HCT116 (cell line): ENCODE data around the gene RNPEPL1. TPM values are rescaled to one million over a fixed set of nuclear protein-coding genes. Genes with fewer than 3 reads are reported as not detected.

Source experiments
- ATAC-seq: fragments of 200-7000 bp; cut with Tn5 transposase; 2 replicates; pipeline ENCODE4 v1.9.1; 2020; ENCODE audit warnings: mild to moderate bottlenecking, moderate library complexity
- BruUV-seq: library from RNA; stranded (reverse); fragments of 400-500 nt; replicated peaks from 2 replicates; lab custom pipeline; 2021; lab: Mats Ljungman, UMichigan
- CTCF ChIA-PET: fragments of 300-600 bp; sonication (Branson Sonifier 250); formaldehyde crosslinking; loops from one replicate; lab custom pipeline; 2021; ENCODE audit warnings: antibody characterized with exemption; lab: Charles Lee
- POLR2A ChIA-PET: fragments of 300-600, 350-600 bp; sonication (Branson Sonifier 250); formaldehyde crosslinking; loops from one replicate; lab custom pipeline; 2021; ENCODE audit warnings: antibody characterized with exemption; lab: Charles Lee
- RAD21 ChIA-PET, 2 experiments: fragments of 300-600 bp; sonication (Branson Sonifier 250); formaldehyde crosslinking; loops; one replicate each; lab custom pipeline; 2023; ENCODE audit warnings: low total read pairs in 2 of 2; ENCODE audit not compliant: uncharacterized antibody in 2 of 2, unreplicated experiment in 2 of 2, low non-redundant PET in 1 of 2; lab: Charles Lee
- DNase-seq: peaks from one replicate; pipeline ENCODE4 v3.0.0-alpha.2; 2010; ENCODE audit warnings: low read depth, low spot score
- H2AFZ ChIP-seq: fragments of 200-600 bp; shearing (Covaris generic), sonication (generic); 2 replicates; pipeline ENCODE4 v1.6.1; 2017; ENCODE audit warnings: low read depth, mixed run types, mixed read lengths, antibody characterized with exemption, low read length; ENCODE audit not compliant: poor library complexity, severe bottlenecking
- H3K27ac ChIP-seq: 2 replicates; pipeline ENCODE4 v1.5.1; 2012; ENCODE audit warnings: low read depth, low read length
- H3K27me3 ChIP-seq: fragments of 200-600 bp; sonication (generic); 2 replicates; pipeline ENCODE4 v1.6.1; 2016; ENCODE audit warnings: mixed run types, low read length, mixed read lengths; ENCODE audit not compliant: insufficient read depth
- H3K36me3 ChIP-seq, 2 experiments: fragments of 200-500 bp in 1 of 2; fragments of 200-600 bp in 1 of 2; sonication (Bioruptor generic) in 1 of 2; sonication (generic) in 1 of 2; 2 replicates each; pipeline versions ENCODE4 v1.5.1 to v1.6.1; 2014 to 2016; ENCODE audit warnings: low read length in 2 of 2, inconsistent platforms in 1 of 2, mixed read lengths in 1 of 2, mixed run types in 1 of 2; ENCODE audit not compliant: insufficient read depth in 2 of 2, control insufficient read depth in 1 of 2
- H3K4me1 ChIP-seq, 2 experiments: fragments of 200-600 bp in 1 of 2; sonication (generic) in 1 of 2; 2 replicates each; pipeline versions ENCODE4 v1.5.1 to v1.6.1; 2012 to 2017; ENCODE audit warnings: low read length in 2 of 2, inconsistent platforms in 1 of 2, mild to moderate bottlenecking in 1 of 2, mixed read lengths in 1 of 2, mixed run types in 1 of 2, moderate library complexity in 1 of 2; ENCODE audit not compliant: insufficient read depth in 2 of 2, control insufficient read depth in 1 of 2
- H3K4me2 ChIP-seq: fragments of 200-600 bp; sonication (generic); 2 replicates; pipeline ENCODE4 v1.6.1; 2017; ENCODE audit warnings: mixed run types, low read length, mixed read lengths
- H3K4me3 ChIP-seq, 2 experiments: fragments of 200-600 bp in 1 of 2; sonication (generic) in 1 of 2; replicated peaks in 1 of 2; 2 replicates each; pipeline ENCODE4 v1.5.1; 2011 to 2016; ENCODE audit warnings: low read length in 2 of 2, control low read depth in 1 of 2, low read depth in 1 of 2, mild to moderate bottlenecking in 1 of 2, mixed read lengths in 1 of 2, mixed run types in 1 of 2
- H3K79me2 ChIP-seq: fragments of 200-600 bp; sonication (generic); 2 replicates; pipeline ENCODE4 v1.6.1; 2017; ENCODE audit warnings: mild to moderate bottlenecking, mixed run types, low read length, moderate library complexity, mixed read lengths; ENCODE audit not compliant: insufficient read depth
- H3K9ac ChIP-seq: fragments of 200-600 bp; sonication (generic); 2 replicates; pipeline ENCODE4 v1.6.1; 2016; ENCODE audit warnings: low read length, mixed read lengths
- H3K9me2 ChIP-seq: fragments of 200-600 bp; sonication (generic), shearing (Covaris generic); 2 replicates; pipeline ENCODE4 v1.6.1; 2017; ENCODE audit warnings: mixed run types, mild to moderate bottlenecking, moderate library complexity; ENCODE audit not compliant: insufficient read depth
- H3K9me3 ChIP-seq, 2 experiments: fragments of 200-500 bp in 1 of 2; fragments of 200-600 bp in 1 of 2; sonication (Bioruptor generic) in 1 of 2; sonication (generic) in 1 of 2; 2 replicates each; pipeline ENCODE4 v1.6.1; 2014 to 2017; ENCODE audit warnings: low read length in 2 of 2, mixed read lengths in 2 of 2, inconsistent platforms in 1 of 2, low read depth in 1 of 2, mild to moderate bottlenecking in 1 of 2, mixed run types in 1 of 2, moderate library complexity in 1 of 2; ENCODE audit not compliant: control insufficient read depth in 1 of 2, insufficient read depth in 1 of 2
- H4K20me1 ChIP-seq: fragments of 200-600 bp; sonication (generic), shearing (Covaris generic); 2 replicates; pipeline ENCODE4 v1.6.1; 2017; ENCODE audit warnings: mixed run types, mild to moderate bottlenecking, moderate library complexity; ENCODE audit not compliant: insufficient read depth
- CEBPB ChIP-seq: IDR thresholded peaks from 2 replicates; pipeline ENCODE4 v1.6.1; 2012; ENCODE audit warnings: low read depth
- CTCF ChIP-seq, 3 experiments: fragments of 200-600 bp in 1 of 3; sonication (generic) in 1 of 3; IDR thresholded peaks in 2 of 3; conservative IDR thresholded peaks in 1 of 3; 2 replicates each; pipeline ENCODE4 v1.5.1; 2012 to 2017; ENCODE audit warnings: low read depth in 2 of 3, low read length in 2 of 3, antibody characterized with exemption in 1 of 3, borderline replicate concordance in 1 of 3, control low read depth in 1 of 3, mild to moderate bottlenecking in 1 of 3, mixed read lengths in 1 of 3, mixed run types in 1 of 3, moderate library complexity in 1 of 3; ENCODE audit not compliant: insufficient read depth in 1 of 3
- ELF1 ChIP-seq: IDR thresholded peaks from 2 replicates; pipeline ENCODE4 v1.6.1; 2012; ENCODE audit warnings: low read depth, borderline replicate concordance
- POLR2AphosphoS5 ChIP-seq: IDR thresholded peaks from 2 replicates; pipeline ENCODE4 v1.6.1; 2011; ENCODE audit warnings: mild to moderate bottlenecking, low read depth, low read length, moderate library complexity
- SIN3A ChIP-seq: IDR thresholded peaks from 2 replicates; pipeline ENCODE4 v1.6.1; 2012; ENCODE audit warnings: low read depth
- YY1 ChIP-seq: IDR thresholded peaks from 2 replicates; pipeline ENCODE4 v1.6.1; 2011; ENCODE audit warnings: low read length, low read depth, moderate library complexity, mild to moderate bottlenecking; ENCODE audit not compliant: insufficient replicate concordance; ENCODE audit errors: extremely low read depth
- ZNF274 ChIP-seq: fragments of 200-500 bp; sonication (Bioruptor generic); IDR thresholded peaks from 2 replicates; pipeline ENCODE4 v1.6.1; 2014; ENCODE audit warnings: mild to moderate bottlenecking, low read depth, low read length, inconsistent platforms
- intact Hi-C: fragments of 100-400 bp; cut with micrococcal nuclease; formaldehyde crosslinking; loops from 2 replicates; pipeline ENCODE4 v1.10.0; 2022
- total RNA-seq: library from RNA; stranded (reverse); gene quantifications from one replicate; pipeline ENCODE4 v1.2.1, GENCODE V29; 2021; ENCODE audit not compliant: unreplicated experiment

Gene RNPEPL1
- total RNA-seq, 1 experiment from 2014 or later: 49.7 TPM

GRCh38 chr2:240589850-240590525 is 21.7 kb downstream of the RNPEPL1 start:
- Histone ChIP-seq H3K9me2 (no peaks in the 10 kb centered on the region), H4K20me1 (no peaks in the 10 kb centered on the region), H3K9me3 (no peaks in the 10 kb centered on the region), H3K4me3 (no peak overlapping the region), H3K4me1 (peaks cover 14 to 21% of the 10 kb centered on the region in 2 experiments), H3K27ac (no peak overlapping the region), H2AFZ (no peak overlapping the region), H3K36me3 (peaks cover 3 to 9% of the 10 kb centered on the region in 2 experiments; a peak in 3 of 4 replicates), H3K27me3 (no peaks in the 10 kb centered on the region), H3K9ac (no peak overlapping the region), H3K79me2 (peaks cover 44% of the 10 kb centered on the region), H3K4me2 (no peak overlapping the region)
- no TSS peak for BruUV-seq
- CTCF ChIA-PET: no interaction called here
- intact Hi-C loops: no loop called here
- ATAC-seq (no peak), DNase-seq (no peak)
- RAD21 ChIA-PET: no interaction called here
- no peak for TF ChIP-seq YY1
- TF ChIP-seq CTCF (IDR thresholded peaks at IDR 0.05 in 2 of 3, conservative IDR thresholded peaks at IDR 0.05 in 1 of 3; ENCODE audit: borderline replicate concordance in 1 of 3, insufficient read depth in 1 of 3, low read depth in 2 of 3, low read length in 2 of 3): no peak
- no peak for TF ChIP-seq ELF1
- TF ChIP-seq CEBPB: no peak
- no peak for TF ChIP-seq POLR2AphosphoS5
- TF ChIP-seq ZNF274: no peak
- no peak for TF ChIP-seq SIN3A
- POLR2A ChIA-PET: interaction anchor here (0.6 kb wide), 1 partner anchor 356 kb away, joined by 6 read pairs; no protein-coding TSS in a partner anchor
